GM21447 (cell line): Measurements from ENCODE around the gene ELL2.
A peak's percentile ranks its signal among the peaks of the same experiment; 100 is the strongest.

ENCODE experiments used
- ATAC-seq: cut with Tn5 transposase; IDR thresholded peaks from one replicate; pipeline ENCODE4 v1.9.1; 2021; ENCODE audit not compliant: unreplicated experiment

The ELL2 gene

DNA sequence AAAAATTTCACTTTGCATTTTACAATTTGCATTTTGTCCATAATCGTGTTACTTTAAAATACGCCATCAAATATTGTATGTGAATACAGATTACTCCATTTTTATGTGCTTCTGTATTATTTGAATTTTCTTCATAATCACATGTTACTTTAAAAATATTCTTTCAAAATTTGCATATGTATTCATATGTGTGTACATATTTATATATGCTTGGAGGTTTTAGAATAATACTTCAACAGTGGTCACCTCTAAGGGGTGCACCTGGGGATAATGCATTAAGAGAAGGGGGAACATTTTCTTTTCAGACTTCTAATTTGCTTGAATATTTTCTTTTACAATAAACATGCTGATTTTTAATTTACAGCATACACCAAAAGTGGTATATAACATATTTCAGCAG is 21.9 kb upstream of the ELL2 start:
- no peak for ATAC-seq

DNA sequence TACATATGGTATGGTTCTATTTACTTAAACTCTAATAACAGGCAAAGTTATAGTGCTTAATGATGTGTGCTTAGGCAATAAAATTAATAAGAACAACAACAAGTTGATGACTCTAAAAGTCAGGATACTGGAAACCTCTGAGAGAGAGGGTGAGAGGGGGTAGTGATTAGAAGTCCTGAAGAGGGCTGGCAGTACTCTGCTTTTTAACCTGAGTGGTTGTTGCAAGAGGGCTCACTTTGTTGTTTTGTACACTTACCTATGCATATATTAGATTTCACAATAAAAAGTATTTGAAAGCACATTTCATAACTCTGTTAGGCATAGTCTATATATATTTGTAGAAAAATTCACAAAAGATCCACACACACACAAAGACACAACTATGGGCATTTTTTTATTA is 21.4 kb upstream of the ELL2 start:
- ATAC-seq = no peak

DNA sequence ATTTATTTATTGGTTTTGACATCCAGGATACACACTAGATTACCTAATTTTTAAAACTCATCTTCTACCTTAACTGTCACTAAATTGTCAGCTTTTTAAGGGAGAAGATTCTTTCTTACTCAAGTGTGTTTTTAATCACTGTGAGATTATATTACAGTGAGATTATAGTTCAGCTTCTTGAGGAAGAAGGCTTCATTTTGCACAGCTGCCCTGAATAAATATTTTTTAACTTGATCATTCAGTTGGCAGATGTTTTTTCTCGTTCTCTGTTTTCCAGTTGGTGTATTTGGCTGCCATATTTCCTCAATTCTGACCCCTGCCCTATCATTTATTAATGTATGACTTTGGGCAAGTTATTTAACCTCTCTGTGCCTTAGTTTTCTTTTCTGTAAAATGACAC is 15.0 kb upstream of the ELL2 start:
- ATAC-seq = no peak

DNA sequence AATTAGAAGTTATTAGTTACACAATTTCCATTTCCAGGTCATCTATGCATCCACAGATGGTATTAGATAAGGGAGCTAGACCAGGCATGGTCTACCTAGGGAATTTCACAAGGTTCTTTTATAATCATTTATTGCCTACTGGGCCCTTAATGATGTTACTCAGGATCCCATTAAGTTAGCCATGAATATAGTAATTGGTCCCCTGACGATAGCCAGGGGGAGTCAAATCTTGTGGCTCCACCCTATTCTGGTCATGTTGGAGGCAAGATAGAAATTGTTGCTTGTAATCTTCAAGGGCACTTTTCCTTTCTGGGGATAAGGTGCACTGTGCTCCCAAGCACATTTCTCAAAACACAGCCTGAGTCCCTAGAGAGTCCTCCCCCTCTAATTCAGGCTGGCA is 14.1 kb upstream of the ELL2 start:
- ATAC-seq = no peak

DNA sequence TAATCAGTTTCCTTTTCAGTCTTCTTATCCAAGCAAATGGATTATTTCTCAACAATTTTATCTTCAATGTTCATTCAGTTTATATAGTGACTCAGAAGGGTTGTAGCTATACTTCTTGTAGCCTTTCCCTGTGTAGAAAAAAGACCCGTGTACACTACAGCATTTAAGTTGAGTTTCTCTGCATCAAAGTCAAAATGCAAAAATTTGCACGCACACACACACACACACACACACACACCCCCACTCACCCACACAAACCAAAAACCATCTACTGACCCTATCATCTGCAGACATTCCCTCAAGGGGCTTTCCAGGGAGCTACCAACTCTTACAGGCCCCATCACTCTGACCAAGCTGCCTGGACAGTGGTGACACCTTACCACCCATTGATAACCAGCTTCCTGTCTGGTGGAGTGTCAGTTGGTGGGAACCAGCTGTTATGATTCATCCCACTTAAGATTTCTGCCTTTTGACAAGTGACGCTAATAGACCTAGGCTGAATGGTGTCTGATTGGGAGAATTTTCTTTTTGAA is 12.2 kb upstream of the ELL2 start:
- ATAC-seq = peak; percentile 89

DNA sequence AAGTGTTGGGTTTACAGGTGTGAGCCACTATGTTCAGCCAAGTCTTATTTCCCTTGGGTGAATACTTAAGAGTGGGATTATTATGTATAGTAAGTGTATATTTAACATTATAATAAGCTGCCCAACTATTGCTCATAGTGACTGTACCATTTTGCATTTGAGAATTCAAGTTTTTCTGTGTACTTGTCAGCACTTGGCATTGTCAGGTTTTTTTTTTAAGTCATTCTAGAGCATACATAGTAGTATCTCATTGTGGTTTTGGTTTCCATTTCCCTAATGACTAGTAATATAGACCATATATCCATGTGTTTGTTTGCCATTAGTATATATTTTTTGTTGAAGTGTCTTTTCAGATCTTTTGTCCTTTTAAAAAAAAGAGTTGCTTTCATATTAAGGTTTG is 10.5 kb upstream of the ELL2 start:
- ATAC-seq = no peak

DNA sequence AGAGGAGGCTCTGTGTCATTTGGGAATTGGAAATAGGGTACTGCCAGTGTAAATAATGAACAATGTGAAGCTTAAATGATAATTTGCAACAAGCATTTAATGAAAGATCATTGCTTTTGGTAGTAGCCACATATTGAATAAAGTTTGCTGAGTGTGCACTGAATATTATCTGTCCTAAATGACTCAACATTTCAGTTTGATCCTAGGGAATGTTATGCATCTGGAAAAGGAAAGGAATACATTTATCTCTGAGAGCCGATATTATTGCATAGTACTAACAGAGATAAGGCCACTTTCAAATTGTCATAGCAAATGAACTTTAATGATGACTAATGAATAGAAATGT is 8.7 kb upstream of the ELL2 start:
- no peak for ATAC-seq

DNA sequence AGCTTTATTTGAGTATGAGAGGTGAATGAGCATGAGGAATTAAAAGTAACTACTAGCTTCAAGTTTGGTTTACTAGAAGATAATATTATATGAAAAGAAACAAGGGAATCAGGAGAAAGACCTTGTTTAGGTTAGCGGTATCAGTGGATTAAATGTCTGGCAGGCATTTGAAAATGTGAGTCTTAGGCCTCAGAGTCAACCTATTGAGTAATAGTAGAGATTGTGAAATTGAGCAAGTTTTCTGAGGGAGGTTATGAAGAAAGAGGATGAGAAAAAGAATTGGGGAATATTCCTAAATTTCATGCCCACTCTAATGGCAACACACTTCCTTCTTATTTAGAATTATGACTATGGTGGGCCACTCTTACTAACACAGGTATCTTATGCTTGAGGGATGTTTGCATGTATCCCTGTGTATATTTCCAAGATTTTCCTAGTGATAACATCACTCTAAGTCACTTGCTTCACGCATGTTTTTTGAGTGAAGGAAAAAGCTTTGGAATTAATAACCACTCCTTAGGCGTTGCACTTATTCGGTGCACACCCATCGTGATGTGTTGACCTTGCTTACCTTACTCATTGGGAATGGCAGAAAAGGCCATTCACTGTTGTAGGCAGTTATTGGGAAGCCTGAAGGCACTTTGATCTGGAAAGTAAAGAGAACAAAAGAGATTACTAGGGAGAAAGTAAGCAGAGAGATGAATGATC is 8.2 kb upstream of the ELL2 start:
- ATAC-seq = no peak

DNA sequence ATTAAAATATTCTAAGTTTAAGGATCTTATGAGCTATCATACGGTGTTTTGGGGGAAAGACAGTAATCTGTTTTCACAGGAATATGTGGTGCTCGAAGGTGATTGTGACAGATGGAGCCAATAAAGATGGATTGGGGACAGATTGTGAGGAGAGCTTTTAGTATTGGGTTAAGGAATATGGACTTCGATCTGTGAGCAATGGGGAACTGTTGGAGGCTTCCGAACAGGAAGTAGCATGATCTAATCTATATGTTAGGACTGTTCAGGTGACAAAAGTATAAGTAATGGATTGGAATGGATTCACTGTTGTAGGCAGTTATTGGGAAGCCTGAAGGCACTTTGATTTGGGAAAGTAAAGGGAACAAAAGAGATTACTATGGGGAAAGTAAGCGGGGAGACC is 7.4 kb upstream of the ELL2 start:
- no peak for ATAC-seq

DNA sequence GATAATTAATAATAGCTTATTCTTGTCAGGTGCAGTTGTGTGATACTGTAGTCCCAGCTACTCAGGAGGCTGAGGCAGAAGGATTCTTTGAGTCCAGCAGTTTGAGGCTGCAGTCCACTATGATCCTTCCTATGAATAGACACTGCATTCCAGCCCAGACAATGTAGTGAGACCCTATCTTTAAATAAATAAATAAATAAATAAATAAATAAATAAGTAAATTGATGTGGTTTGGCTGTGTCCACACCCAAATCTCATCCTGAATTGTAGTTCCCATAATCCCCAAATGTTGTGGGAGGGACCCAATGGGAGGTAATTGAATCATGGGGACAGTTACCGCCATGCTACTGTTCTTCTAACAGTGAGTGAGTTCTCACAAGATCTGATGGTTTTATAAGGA is 5.6 kb upstream of the ELL2 start:
- ATAC-seq = no peak

DNA sequence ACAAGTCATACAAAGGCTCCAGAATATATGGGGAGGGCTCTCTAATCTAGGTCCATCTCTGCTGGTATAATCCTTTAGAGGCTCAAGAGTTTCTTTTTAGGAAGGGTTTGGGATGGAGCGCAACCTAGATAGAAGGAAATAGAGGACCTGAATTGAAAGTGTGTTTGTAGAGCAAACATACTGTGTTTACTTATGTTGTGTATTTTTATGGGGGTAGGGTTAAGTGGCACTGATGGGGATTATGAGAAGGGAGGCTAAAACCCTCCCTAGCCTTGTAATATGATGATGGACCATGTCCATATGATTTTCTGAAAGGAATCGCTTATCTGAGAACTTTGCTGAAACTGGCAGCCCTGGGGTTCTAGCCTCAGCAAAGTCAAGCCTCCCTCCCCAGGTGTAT is 4.4 kb upstream of the ELL2 start:
- ATAC-seq = no peak

DNA sequence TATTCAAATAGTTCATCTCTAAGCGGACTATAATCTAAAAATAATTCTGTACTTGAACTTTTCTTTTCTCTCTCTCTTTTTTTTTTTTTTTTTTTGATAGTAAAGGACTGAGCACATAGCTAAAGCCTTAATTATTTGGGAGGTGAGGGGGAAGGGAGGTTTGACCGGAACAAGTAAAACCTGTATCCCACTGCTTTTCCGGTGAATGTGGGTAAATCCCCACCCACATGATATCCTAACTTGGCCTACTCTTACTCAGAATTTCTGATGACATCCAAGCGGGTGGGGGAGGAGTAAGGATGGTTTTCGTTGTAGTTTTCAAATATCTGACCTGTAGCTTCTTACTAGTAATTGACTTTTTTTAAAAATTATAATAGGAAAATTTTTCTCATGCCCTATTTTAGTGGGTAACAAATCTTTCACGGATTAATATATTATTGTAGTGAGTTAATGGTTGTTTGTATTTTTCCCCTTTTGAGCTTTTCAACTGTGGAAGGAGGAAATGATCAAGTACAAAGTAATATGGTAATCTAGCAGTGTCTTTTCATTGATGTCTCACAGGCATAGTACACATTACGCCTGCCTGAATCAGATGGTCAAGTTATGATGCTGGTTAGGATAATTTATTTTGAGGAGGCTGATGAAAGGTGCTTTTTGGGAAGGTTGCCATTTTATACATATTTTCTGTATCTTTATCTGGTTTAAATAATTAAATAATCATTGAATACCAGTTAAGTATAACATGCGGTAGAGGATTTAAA is 2.2 kb upstream of the ELL2 start:
- no peak for ATAC-seq

DNA sequence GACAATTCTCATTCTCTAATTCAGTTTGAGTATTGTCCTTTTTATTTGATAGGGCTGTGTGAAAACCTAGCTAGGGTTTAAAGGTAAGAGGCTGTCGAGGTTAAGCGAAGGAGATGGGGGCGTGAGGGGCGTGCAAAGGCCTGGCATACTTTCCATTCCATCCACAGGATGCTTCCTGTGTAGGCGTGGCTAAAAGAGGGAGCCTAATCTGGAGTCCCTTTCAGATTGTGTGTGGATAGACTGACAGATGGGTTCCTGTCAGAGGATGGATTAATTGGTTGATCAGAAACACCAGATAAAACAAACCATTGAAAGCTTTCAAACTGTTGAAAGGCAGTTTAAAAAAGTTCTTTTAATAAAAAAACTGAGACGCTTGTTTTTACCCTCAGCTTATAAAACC is 1.1 kb upstream of the ELL2 start:
- ATAC-seq = no peak

DNA sequence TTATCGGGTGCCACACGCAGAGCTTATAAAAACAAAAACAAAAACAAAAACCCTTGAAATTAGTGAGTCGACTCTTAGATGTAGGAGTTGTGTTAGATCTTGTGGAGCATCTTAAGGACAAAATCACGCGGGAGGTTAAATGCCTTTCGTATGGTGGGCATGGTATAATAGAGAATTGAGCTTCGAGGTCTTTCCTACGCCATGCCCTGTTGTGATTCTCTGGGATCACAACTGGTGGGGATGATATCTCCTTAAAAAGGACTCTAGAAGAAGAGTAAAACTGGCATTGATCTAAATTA is 773 bp upstream of the ELL2 start:
- ATAC-seq = no peak

DNA sequence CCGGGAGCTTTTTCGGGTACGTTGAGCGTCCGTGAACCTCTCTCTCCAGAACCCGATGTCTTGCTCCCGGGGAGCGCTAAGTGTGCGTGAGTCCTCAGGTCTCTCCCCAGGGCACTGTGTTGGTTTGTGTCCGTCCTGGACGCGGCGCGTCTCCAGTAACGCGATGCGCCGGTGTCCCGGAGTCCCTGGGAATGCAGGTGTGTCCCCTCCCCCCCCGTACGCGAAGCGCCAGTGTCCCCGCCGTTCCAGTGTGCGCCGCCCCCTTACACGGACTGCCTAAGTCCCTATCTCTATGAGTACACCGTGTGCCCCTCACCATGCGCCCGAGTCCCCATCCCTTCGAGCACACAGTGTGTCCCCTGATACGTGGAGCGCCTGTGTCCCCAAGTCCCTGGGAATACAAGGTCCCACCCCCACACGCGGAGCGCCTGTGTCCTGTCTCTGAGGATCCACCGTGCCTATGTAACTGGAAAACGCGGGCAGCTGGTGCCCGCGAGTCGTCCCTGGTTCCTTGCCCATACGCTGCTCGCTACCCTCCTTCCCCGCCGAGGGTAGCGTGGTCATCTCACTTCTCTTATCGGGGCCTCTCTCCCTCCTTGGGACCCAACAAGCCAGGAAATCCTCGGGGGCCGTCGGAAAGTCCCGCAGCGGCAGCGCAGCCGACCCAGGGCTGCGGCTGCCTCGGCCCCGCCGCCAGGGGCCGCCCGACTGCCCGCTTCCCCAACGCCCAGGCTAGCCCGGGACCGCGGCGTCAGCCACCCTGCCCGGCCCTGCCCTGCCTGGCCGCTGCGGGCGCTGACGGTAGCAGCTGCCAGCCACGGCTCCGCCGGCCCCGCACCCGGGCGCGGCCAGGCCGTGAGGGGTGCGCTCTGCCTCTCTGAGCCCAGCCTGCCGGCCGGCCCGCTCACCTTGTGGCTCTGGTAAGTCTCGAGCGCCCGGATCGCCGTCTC is 709 bp downstream of the ELL2 start:
- peak; percentile 59 for ATAC-seq

DNA sequence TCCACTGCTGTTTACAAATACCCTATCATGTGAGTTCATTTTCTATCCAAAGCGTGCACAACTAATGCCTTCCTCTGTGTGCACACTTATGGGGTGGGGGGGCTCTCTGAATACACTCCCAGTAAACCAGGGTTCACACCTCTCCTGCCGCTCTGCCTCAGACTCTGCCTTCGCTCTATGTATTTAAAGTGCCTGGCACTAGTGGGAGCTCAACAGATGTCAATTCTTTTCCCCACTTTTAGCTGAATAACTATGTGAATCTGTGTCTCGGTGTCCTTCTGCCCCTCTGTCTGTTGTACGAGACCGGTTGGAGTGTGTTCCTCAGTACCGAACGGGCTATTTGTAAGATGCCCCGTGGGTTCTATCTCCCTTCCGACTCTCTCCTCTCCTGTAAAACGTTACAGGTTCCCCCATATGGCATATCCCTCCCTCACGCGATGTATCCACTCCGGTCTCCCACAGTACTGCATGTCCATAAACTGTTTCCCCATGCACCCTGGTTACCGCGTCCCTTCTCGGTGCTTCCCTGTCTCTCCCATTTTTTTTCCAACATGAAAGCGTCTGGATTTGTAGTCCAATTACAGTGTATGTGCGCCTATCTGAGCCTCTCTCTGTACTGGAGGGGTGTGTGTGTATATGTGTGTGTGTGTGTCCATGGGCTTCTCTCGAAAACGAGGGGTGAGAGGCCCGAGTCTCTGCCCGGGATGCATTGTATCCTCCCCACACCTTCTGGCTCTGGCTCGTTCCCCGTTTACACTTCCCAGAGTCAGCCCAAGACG is 1.6 kb downstream of the ELL2 start:
- no peak for ATAC-seq

DNA sequence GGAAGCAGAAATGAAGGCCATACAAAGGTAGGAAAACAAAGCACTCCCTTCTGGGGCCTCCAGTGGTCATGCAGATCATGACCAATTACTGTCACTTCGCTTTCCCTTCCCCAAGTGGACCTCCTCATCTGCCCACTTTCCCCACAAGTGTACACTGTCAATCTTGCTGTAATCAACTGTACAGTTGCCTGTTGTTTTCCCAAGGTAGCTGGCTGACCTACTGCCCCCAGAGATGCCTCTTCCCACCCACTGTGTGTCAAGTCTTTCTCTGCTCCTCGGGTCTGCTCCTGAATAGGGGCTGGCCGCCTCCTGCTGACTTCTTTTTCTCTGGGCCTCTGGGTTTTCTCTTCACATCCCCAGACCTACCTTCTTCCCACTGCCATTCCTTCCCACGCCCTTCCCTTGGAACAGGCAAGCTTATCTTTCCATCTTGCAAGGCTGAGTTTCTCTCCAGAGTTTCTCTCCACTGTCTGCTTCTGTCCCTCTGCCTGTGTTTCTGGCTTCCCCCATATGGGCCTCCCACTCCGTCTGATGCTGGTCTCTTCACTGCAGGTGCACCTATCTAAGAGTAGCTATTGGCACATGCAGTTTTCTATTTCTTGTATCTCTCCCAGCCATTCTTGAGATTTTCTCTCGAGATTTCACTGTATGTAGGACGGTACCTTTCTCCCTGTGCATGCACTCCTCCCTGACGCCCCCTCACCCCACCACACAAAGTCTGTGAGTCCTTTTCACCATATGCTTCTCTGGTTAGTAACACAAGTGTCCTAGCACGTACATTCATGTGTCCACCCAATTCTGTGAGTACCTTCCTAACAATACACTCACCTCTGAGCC is 2.4 kb downstream of the ELL2 start:
- ATAC-seq = no peak

DNA sequence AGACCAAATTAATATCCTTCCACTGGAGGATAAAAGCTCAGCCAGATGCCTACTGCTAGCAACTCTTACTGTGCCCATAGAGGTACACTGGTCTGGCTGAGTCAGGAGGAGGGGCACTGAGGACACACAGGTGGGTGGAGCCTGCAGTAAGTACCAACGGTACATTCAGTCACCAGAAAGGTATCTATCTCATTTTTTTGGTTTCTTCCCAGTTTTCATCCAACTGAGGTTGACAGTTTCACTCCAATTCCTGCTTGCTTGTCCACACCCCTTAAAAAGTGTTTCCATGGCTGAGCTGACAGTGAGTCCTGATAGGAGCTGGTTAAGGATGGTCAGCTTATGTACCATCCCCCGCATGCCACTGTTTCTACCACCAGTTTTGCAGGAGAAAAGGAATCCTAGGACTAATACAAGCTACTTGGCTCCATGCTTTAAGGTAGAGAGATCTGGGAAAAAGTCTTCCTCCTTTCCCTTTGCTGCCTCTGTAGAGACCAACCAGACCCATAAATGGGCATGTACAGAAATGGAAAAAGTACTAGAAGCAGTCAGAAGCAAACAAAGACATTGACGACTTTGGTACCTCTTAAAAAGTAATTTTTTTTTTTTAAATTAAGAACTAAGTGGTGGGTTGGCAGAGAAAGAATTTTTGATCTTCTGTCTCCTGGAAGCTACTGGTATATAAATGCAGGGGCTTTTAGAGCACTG is 3.2 kb downstream of the ELL2 start:
- no peak for ATAC-seq

DNA sequence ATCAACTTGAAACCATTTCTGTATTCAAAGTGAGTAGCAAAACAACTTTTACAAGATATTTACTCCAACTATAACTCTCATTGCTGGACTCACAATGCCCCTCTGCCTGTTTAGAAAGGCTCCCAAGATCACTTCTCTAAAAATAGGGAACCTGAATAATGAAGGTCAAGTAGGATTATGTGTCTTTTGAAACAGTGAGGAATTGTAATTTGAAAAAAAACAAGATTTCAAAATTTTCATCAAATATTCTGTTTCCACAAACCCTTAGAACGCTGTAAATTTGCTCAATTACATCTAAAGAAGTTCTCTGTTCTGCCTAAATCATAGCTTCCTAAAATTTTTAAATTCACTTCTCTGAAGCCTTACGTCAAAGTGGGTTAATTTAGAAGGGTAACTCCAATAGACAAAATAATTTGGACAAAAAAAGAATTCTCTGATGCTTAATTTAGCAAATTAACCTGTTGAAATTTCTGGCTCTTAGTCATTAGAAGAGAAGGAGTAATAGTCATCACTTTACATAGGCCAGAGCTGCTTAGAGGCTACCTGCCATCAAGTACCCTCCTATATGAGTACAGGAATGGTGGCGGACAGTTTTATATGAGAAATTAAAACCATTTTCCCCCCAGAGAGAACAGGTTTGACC is 4.0 kb downstream of the ELL2 start:
- ATAC-seq = no peak
